H9 (cell line): Measurements from ENCODE around the gene FRAT1. TPM values are rescaled to one million over a fixed set of nuclear protein-coding genes. Genes with fewer than 3 reads are reported as not detected.

Source experiments
- DNase-seq: peaks from one replicate; pipeline ENCODE4 v3.0.0-alpha.2; 2017
- H2AFZ ChIP-seq: one replicate; pipeline ENCODE4 v1.6.1; 2013; ENCODE audit warnings: mild to moderate bottlenecking, low read length, control low read depth, moderate library complexity
- H2AK5ac ChIP-seq: 2 replicates; pipeline ENCODE4 v1.6.1; 2013; ENCODE audit warnings: low read length, control low read depth, mixed read lengths; ENCODE audit not compliant: insufficient read length
- H2BK120ac ChIP-seq: one replicate; pipeline ENCODE4 v1.6.1; 2013; ENCODE audit warnings: low read depth, mild to moderate bottlenecking, low read length, control low read depth, inconsistent platforms; ENCODE audit not compliant: poor library complexity, severe bottlenecking
- H2BK12ac ChIP-seq: 2 replicates; pipeline ENCODE4 v1.6.1; 2013; ENCODE audit warnings: low read length, control low read depth, mixed read lengths, low read depth; ENCODE audit not compliant: insufficient read length
- H2BK15ac ChIP-seq: 2 replicates; pipeline ENCODE4 v1.6.1; 2013; ENCODE audit warnings: low read depth, low read length, control low read depth
- H2BK20ac ChIP-seq: one replicate; pipeline ENCODE4 v1.6.1; 2013; ENCODE audit warnings: low read depth, mild to moderate bottlenecking, low read length, control low read depth, inconsistent platforms; ENCODE audit not compliant: poor library complexity, severe bottlenecking
- H2BK5ac ChIP-seq: 2 replicates; pipeline ENCODE4 v1.6.1; 2013; ENCODE audit warnings: low read length, control low read depth, mixed read lengths; ENCODE audit not compliant: insufficient read length
- H3K14ac ChIP-seq: 2 replicates; pipeline ENCODE4 v1.6.1; 2013; ENCODE audit warnings: low read length, control low read depth; ENCODE audit not compliant: insufficient read depth
- H3K18ac ChIP-seq: 2 replicates; pipeline ENCODE4 v1.6.1; 2013; ENCODE audit warnings: low read depth, mild to moderate bottlenecking, mixed read lengths, low read length, control low read depth; ENCODE audit not compliant: insufficient read length
- H3K23ac ChIP-seq: 2 replicates; pipeline ENCODE4 v1.6.1; 2013; ENCODE audit warnings: low read length, control low read depth, mixed read lengths, low read depth; ENCODE audit not compliant: insufficient read length
- H3K23me2 ChIP-seq: 2 replicates; pipeline ENCODE4 v1.6.1; 2013; ENCODE audit warnings: low read depth, mild to moderate bottlenecking, mixed read lengths, low read length, control low read depth; ENCODE audit not compliant: insufficient read length, poor library complexity, severe bottlenecking
- H3K27ac ChIP-seq: 2 replicates; pipeline ENCODE4 v1.5.1; 2013; ENCODE audit warnings: low read length, control low read depth, mixed read lengths, low read depth; ENCODE audit not compliant: insufficient read length
- H3K27me3 ChIP-seq: 2 replicates; pipeline ENCODE4 v1.6.1; 2013; ENCODE audit warnings: low read length, control low read depth, inconsistent platforms; ENCODE audit not compliant: insufficient read depth
- H3K4ac ChIP-seq: 2 replicates; pipeline ENCODE4 v1.6.1; 2013; ENCODE audit warnings: low read depth, mild to moderate bottlenecking, control low read depth, inconsistent platforms, low read length, moderate library complexity
- H3K4me1 ChIP-seq: 2 replicates; pipeline ENCODE4 v1.6.1; 2013; ENCODE audit warnings: low read length, control low read depth, inconsistent platforms; ENCODE audit not compliant: insufficient read depth
- H3K4me2 ChIP-seq: 2 replicates; pipeline ENCODE4 v1.6.1; 2013; ENCODE audit warnings: low read length, control low read depth, mixed read lengths; ENCODE audit not compliant: insufficient read length, insufficient read depth
- H3K56ac ChIP-seq: 2 replicates; pipeline ENCODE4 v1.6.1; 2013; ENCODE audit warnings: low read depth, mild to moderate bottlenecking, mixed read lengths, low read length, control low read depth; ENCODE audit not compliant: insufficient read length
- H3K79me1 ChIP-seq: 2 replicates; pipeline ENCODE4 v1.6.1; 2013; ENCODE audit warnings: low read depth, mild to moderate bottlenecking, moderate library complexity, low read length, control low read depth, inconsistent platforms; ENCODE audit not compliant: insufficient read depth, poor library complexity, severe bottlenecking
- H3K79me2 ChIP-seq: 2 replicates; pipeline ENCODE4 v1.6.1; 2013; ENCODE audit warnings: low read length, control low read depth, inconsistent platforms; ENCODE audit not compliant: insufficient read depth
- H3K9ac ChIP-seq: 2 replicates; pipeline ENCODE4 v1.6.1; 2013; ENCODE audit warnings: low read length, control low read depth, mixed read lengths; ENCODE audit not compliant: insufficient read length; ENCODE audit errors: extremely low read depth
- H3K9me3 ChIP-seq: one replicate; pipeline ENCODE4 v1.6.1; 2013; ENCODE audit warnings: low read depth, low read length, inconsistent platforms; ENCODE audit not compliant: control insufficient read depth
- H3T11ph ChIP-seq: one replicate; pipeline ENCODE4 v1.6.1; 2013; ENCODE audit warnings: mild to moderate bottlenecking, low read length, control low read depth, inconsistent platforms
- H4K20me1 ChIP-seq: one replicate; pipeline ENCODE4 v1.6.1; 2013; ENCODE audit not compliant: control insufficient read depth, insufficient read length, insufficient read depth
- H4K5ac ChIP-seq: 2 replicates; pipeline ENCODE4 v1.6.1; 2013; ENCODE audit warnings: low read depth, mild to moderate bottlenecking, mixed read lengths, low read length, control low read depth; ENCODE audit not compliant: insufficient read length
- H4K8ac ChIP-seq: replicated peaks from 2 replicates; pipeline ENCODE4 v1.6.1; 2013; ENCODE audit warnings: low read length, control low read depth, mixed read lengths, low read depth; ENCODE audit not compliant: insufficient read length
- H4K91ac ChIP-seq: 2 replicates; pipeline ENCODE4 v1.6.1; 2013; ENCODE audit warnings: low read depth, mild to moderate bottlenecking, moderate library complexity, mixed read lengths, low read length, control low read depth; ENCODE audit not compliant: insufficient read length
- H3K27ac Mint-ChIP-seq, 3 experiments: 2 replicates in 2 of 3; 3 replicates in 1 of 3; pipeline ENCODE4 v1.8.0; 2020 to 2021; ENCODE audit warnings: mixed read lengths in 3 of 3, mild to moderate bottlenecking in 1 of 3, moderate library complexity in 1 of 3
- H3K27me3 Mint-ChIP-seq: 2 replicates; pipeline ENCODE4 v1.8.0; 2021; ENCODE audit warnings: low read depth, mild to moderate bottlenecking, moderate library complexity, mixed read lengths
- H3K36me3 Mint-ChIP-seq, 3 experiments: 2 replicates in 2 of 3; 3 replicates in 1 of 3; pipeline ENCODE4 v1.8.0; 2020 to 2021; ENCODE audit warnings: low read depth in 3 of 3, mixed read lengths in 3 of 3; ENCODE audit not compliant: insufficient read depth in 1 of 3
- H3K4me1 Mint-ChIP-seq, 2 experiments: 2 replicates each; pipeline ENCODE4 v1.8.0; 2020; ENCODE audit warnings: mixed read lengths in 2 of 2
- H3K4me3 Mint-ChIP-seq, 2 experiments: 2 replicates in 1 of 2; 3 replicates in 1 of 2; pipeline ENCODE4 v1.8.0; 2020 to 2021; ENCODE audit warnings: mild to moderate bottlenecking in 2 of 2, mixed read lengths in 2 of 2, moderate library complexity in 1 of 2
- H3K9me3 Mint-ChIP-seq, 2 experiments: 2 replicates in 1 of 2; 3 replicates in 1 of 2; pipeline ENCODE4 v1.8.0; 2020; ENCODE audit warnings: mild to moderate bottlenecking in 2 of 2, mixed read lengths in 2 of 2, moderate library complexity in 1 of 2
- CTCF ChIP-seq: fragments of 200-600 bp; sonication (generic); conservative IDR thresholded peaks from 3 replicates; pipeline ENCODE4 v1.8.0; 2021; ENCODE audit warnings: antibody characterized with exemption, mild to moderate bottlenecking
- whole genome bisulfite sequencing: extraction: QIAGEN DNeasy Blood & Tissue Kit; methylation state at CpG from one replicate; pipeline ENCODE4 v1.1.7; 2013; ENCODE audit warnings: missing lambda C conversion rate, low lambda C conversion rate, mixed read lengths; ENCODE audit not compliant: insufficient read length; ENCODE audit errors: extremely low coverage; 5-methylcytosine and 5-hydroxymethylcytosine counted together
- total RNA-seq: library from RNA; stranded (reverse); gene quantifications from 2 replicates; pipeline ENCODE4 v1.2.1, GENCODE V29; 2021

FRAT1 gene
- total RNA-seq, 1 experiment from 2014 or later, result 7.3 TPM

- DNase-seq, result no peak
- H3K79me2 ChIP-seq, result no peaks in the 10 kb centered on the region
- no peak overlapping the region for H3K14ac ChIP-seq
- no peak overlapping the region for H3K4me2 ChIP-seq
- H3K27ac ChIP-seq, result no peak overlapping the region
- H3K23ac ChIP-seq, result no peak overlapping the region
- H3K4ac ChIP-seq, result no peak overlapping the region
- H3K9me3 Mint-ChIP-seq, result no peaks in the 10 kb centered on the region; a peak in 1 of 5 replicates
- H3K27ac Mint-ChIP-seq, result no peak overlapping the region
- no peak overlapping the region for H2AFZ ChIP-seq
- peaks cover 9% of the 10 kb centered on the region; the same call in 1 of the 2 replicates for H3K27me3 ChIP-seq
- no peak for TF ChIP-seq CTCF
- H4K5ac ChIP-seq, result no peak overlapping the region
- H3K56ac ChIP-seq, result no peak overlapping the region
- no peaks in the 10 kb centered on the region for H3K79me1 ChIP-seq
- peaks cover 48 to 51% of the 10 kb centered on the region in 2 experiments for H3K4me1 Mint-ChIP-seq
- no peak overlapping the region for H2AK5ac ChIP-seq
- no peak overlapping the region for H3T11ph ChIP-seq
- H4K91ac ChIP-seq, result no peak overlapping the region
- no peak overlapping the region for H3K18ac ChIP-seq
- H4K8ac ChIP-seq, result no peak overlapping the region
- no peak overlapping the region for H3K9ac ChIP-seq
- H3K27me3 Mint-ChIP-seq, result peaks cover 24% of the 10 kb centered on the region
- no peak overlapping the region for H2BK20ac ChIP-seq
- no peaks in the 10 kb centered on the region for H3K9me3 ChIP-seq
- H2BK12ac ChIP-seq, result no peak overlapping the region
- no peak overlapping the region for H2BK120ac ChIP-seq
- H4K20me1 ChIP-seq, result no peaks in the 10 kb centered on the region
- H2BK15ac ChIP-seq, result no peak overlapping the region
- peaks cover 22% of the 10 kb centered on the region for H3K23me2 ChIP-seq
- WGBS, result no CpG with 5 or more reads among the region's 4 CpGs
- H3K4me3 Mint-ChIP-seq, result no peak overlapping the region
- H3K4me1 ChIP-seq, result peaks cover 6% of the 10 kb centered on the region; the same call in 1 of the 2 replicates
- no peak overlapping the region for H2BK5ac ChIP-seq
- peaks cover 0 to 13% (median under 1%) of the 10 kb centered on the region in 3 experiments; a peak in 2 of 7 replicates for H3K36me3 Mint-ChIP-seq
Observed at GRCh38 chr10:97323501-97323900, 4.4 kb downstream of the FRAT1 start.
